H9 (cell line): ENCODE measurements around the gene LMBRD2. TPM values are rescaled to one million over a fixed set of nuclear protein-coding genes. Genes with fewer than 3 reads are reported as not detected.

Source experiments
- DNase-seq: peaks from one replicate; pipeline ENCODE4 v3.0.0-alpha.2; 2017
- H2AFZ ChIP-seq: one replicate; pipeline ENCODE4 v1.6.1; 2013; ENCODE audit warnings: mild to moderate bottlenecking, low read length, control low read depth, moderate library complexity
- H2AK5ac ChIP-seq: 2 replicates; pipeline ENCODE4 v1.6.1; 2013; ENCODE audit warnings: low read length, control low read depth, mixed read lengths; ENCODE audit not compliant: insufficient read length
- H2BK120ac ChIP-seq: one replicate; pipeline ENCODE4 v1.6.1; 2013; ENCODE audit warnings: low read depth, mild to moderate bottlenecking, low read length, control low read depth, inconsistent platforms; ENCODE audit not compliant: poor library complexity, severe bottlenecking
- H2BK12ac ChIP-seq: 2 replicates; pipeline ENCODE4 v1.6.1; 2013; ENCODE audit warnings: low read length, control low read depth, mixed read lengths, low read depth; ENCODE audit not compliant: insufficient read length
- H2BK15ac ChIP-seq: 2 replicates; pipeline ENCODE4 v1.6.1; 2013; ENCODE audit warnings: low read depth, low read length, control low read depth
- H2BK20ac ChIP-seq: one replicate; pipeline ENCODE4 v1.6.1; 2013; ENCODE audit warnings: low read depth, mild to moderate bottlenecking, low read length, control low read depth, inconsistent platforms; ENCODE audit not compliant: poor library complexity, severe bottlenecking
- H2BK5ac ChIP-seq: 2 replicates; pipeline ENCODE4 v1.6.1; 2013; ENCODE audit warnings: low read length, control low read depth, mixed read lengths; ENCODE audit not compliant: insufficient read length
- H3K14ac ChIP-seq: 2 replicates; pipeline ENCODE4 v1.6.1; 2013; ENCODE audit warnings: low read length, control low read depth; ENCODE audit not compliant: insufficient read depth
- H3K18ac ChIP-seq: 2 replicates; pipeline ENCODE4 v1.6.1; 2013; ENCODE audit warnings: low read depth, mild to moderate bottlenecking, mixed read lengths, low read length, control low read depth; ENCODE audit not compliant: insufficient read length
- H3K23ac ChIP-seq: 2 replicates; pipeline ENCODE4 v1.6.1; 2013; ENCODE audit warnings: low read length, control low read depth, mixed read lengths, low read depth; ENCODE audit not compliant: insufficient read length
- H3K23me2 ChIP-seq: 2 replicates; pipeline ENCODE4 v1.6.1; 2013; ENCODE audit warnings: low read depth, mild to moderate bottlenecking, mixed read lengths, low read length, control low read depth; ENCODE audit not compliant: insufficient read length, poor library complexity, severe bottlenecking
- H3K27ac ChIP-seq: 2 replicates; pipeline ENCODE4 v1.5.1; 2013; ENCODE audit warnings: low read length, control low read depth, mixed read lengths, low read depth; ENCODE audit not compliant: insufficient read length
- H3K27me3 ChIP-seq: 2 replicates; pipeline ENCODE4 v1.6.1; 2013; ENCODE audit warnings: low read length, control low read depth, inconsistent platforms; ENCODE audit not compliant: insufficient read depth
- H3K4ac ChIP-seq: 2 replicates; pipeline ENCODE4 v1.6.1; 2013; ENCODE audit warnings: low read depth, mild to moderate bottlenecking, control low read depth, inconsistent platforms, low read length, moderate library complexity
- H3K4me1 ChIP-seq: 2 replicates; pipeline ENCODE4 v1.6.1; 2013; ENCODE audit warnings: low read length, control low read depth, inconsistent platforms; ENCODE audit not compliant: insufficient read depth
- H3K4me2 ChIP-seq: 2 replicates; pipeline ENCODE4 v1.6.1; 2013; ENCODE audit warnings: low read length, control low read depth, mixed read lengths; ENCODE audit not compliant: insufficient read length, insufficient read depth
- H3K56ac ChIP-seq: 2 replicates; pipeline ENCODE4 v1.6.1; 2013; ENCODE audit warnings: low read depth, mild to moderate bottlenecking, mixed read lengths, low read length, control low read depth; ENCODE audit not compliant: insufficient read length
- H3K79me1 ChIP-seq: 2 replicates; pipeline ENCODE4 v1.6.1; 2013; ENCODE audit warnings: low read depth, mild to moderate bottlenecking, moderate library complexity, low read length, control low read depth, inconsistent platforms; ENCODE audit not compliant: insufficient read depth, poor library complexity, severe bottlenecking
- H3K79me2 ChIP-seq: 2 replicates; pipeline ENCODE4 v1.6.1; 2013; ENCODE audit warnings: low read length, control low read depth, inconsistent platforms; ENCODE audit not compliant: insufficient read depth
- H3K9ac ChIP-seq: 2 replicates; pipeline ENCODE4 v1.6.1; 2013; ENCODE audit warnings: low read length, control low read depth, mixed read lengths; ENCODE audit not compliant: insufficient read length; ENCODE audit errors: extremely low read depth
- H3K9me3 ChIP-seq: one replicate; pipeline ENCODE4 v1.6.1; 2013; ENCODE audit warnings: low read depth, low read length, inconsistent platforms; ENCODE audit not compliant: control insufficient read depth
- H3T11ph ChIP-seq: one replicate; pipeline ENCODE4 v1.6.1; 2013; ENCODE audit warnings: mild to moderate bottlenecking, low read length, control low read depth, inconsistent platforms
- H4K20me1 ChIP-seq: one replicate; pipeline ENCODE4 v1.6.1; 2013; ENCODE audit not compliant: control insufficient read depth, insufficient read length, insufficient read depth
- H4K5ac ChIP-seq: 2 replicates; pipeline ENCODE4 v1.6.1; 2013; ENCODE audit warnings: low read depth, mild to moderate bottlenecking, mixed read lengths, low read length, control low read depth; ENCODE audit not compliant: insufficient read length
- H4K8ac ChIP-seq: replicated peaks from 2 replicates; pipeline ENCODE4 v1.6.1; 2013; ENCODE audit warnings: low read length, control low read depth, mixed read lengths, low read depth; ENCODE audit not compliant: insufficient read length
- H4K91ac ChIP-seq: 2 replicates; pipeline ENCODE4 v1.6.1; 2013; ENCODE audit warnings: low read depth, mild to moderate bottlenecking, moderate library complexity, mixed read lengths, low read length, control low read depth; ENCODE audit not compliant: insufficient read length
- H3K27ac Mint-ChIP-seq, 3 experiments: 2 replicates in 2 of 3; 3 replicates in 1 of 3; pipeline ENCODE4 v1.8.0; 2020 to 2021; ENCODE audit warnings: mixed read lengths in 3 of 3, mild to moderate bottlenecking in 1 of 3, moderate library complexity in 1 of 3
- H3K27me3 Mint-ChIP-seq: 2 replicates; pipeline ENCODE4 v1.8.0; 2021; ENCODE audit warnings: low read depth, mild to moderate bottlenecking, moderate library complexity, mixed read lengths
- H3K36me3 Mint-ChIP-seq, 3 experiments: 2 replicates in 2 of 3; 3 replicates in 1 of 3; pipeline ENCODE4 v1.8.0; 2020 to 2021; ENCODE audit warnings: low read depth in 3 of 3, mixed read lengths in 3 of 3; ENCODE audit not compliant: insufficient read depth in 1 of 3
- H3K4me1 Mint-ChIP-seq, 2 experiments: 2 replicates each; pipeline ENCODE4 v1.8.0; 2020; ENCODE audit warnings: mixed read lengths in 2 of 2
- H3K4me3 Mint-ChIP-seq, 2 experiments: 2 replicates in 1 of 2; 3 replicates in 1 of 2; pipeline ENCODE4 v1.8.0; 2020 to 2021; ENCODE audit warnings: mild to moderate bottlenecking in 2 of 2, mixed read lengths in 2 of 2, moderate library complexity in 1 of 2
- H3K9me3 Mint-ChIP-seq, 2 experiments: 2 replicates in 1 of 2; 3 replicates in 1 of 2; pipeline ENCODE4 v1.8.0; 2020; ENCODE audit warnings: mild to moderate bottlenecking in 2 of 2, mixed read lengths in 2 of 2, moderate library complexity in 1 of 2
- WGBS: extraction: QIAGEN DNeasy Blood & Tissue Kit; methylation state at CpG from one replicate; pipeline ENCODE4 v1.1.7; 2013; ENCODE audit warnings: missing lambda C conversion rate, low lambda C conversion rate, mixed read lengths; ENCODE audit not compliant: insufficient read length; ENCODE audit errors: extremely low coverage; 5-methylcytosine and 5-hydroxymethylcytosine counted together
- total RNA-seq: library from RNA; stranded (reverse); gene quantifications from 2 replicates; pipeline ENCODE4 v1.2.1, GENCODE V29; 2021
- TF ChIP-seq, protein P1 (sequence below): fragments of 200-600 bp; sonication (generic); conservative IDR thresholded peaks from 3 replicates; pipeline ENCODE4 v1.8.0; 2021; ENCODE audit warnings: antibody characterized with exemption, mild to moderate bottlenecking

Gene LMBRD2
- total RNA-seq, 1 experiment from 2014 or later, result 5.3 TPM

DNA sequence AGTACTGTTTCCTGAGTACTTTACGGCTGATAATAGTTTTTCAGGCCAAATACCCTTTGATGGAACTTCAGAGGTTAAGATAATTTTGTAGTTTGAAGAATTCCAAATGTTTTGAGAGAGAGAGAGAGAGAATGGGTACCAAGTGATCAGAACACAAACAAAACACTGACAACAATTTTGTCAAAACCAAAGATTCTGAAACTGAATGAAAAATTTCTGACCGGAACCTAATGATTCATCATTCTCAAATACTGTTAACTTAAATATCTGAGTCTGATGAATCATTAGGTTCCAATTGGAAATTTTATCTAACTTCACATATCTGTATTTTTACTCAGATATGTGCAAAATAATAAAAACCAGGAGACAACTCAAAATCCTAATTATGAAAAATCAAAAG lies 4.0 kb downstream of the LMBRD2 start:
- 0 out of 5 replicates have a peak, but pooled peaks cover 0 to 3% of the 10 kb centered on the region in 2 experiments for H3K9me3 Mint-ChIP-seq
- Histone ChIP-seq H3K4ac (no peak overlapping the region), H3K9me3 (no peaks in the 10 kb centered on the region)

More for the DNA sequence above, 4.0 kb downstream of the LMBRD2 start:
- Histone ChIP-seq H3K27ac (no peak overlapping the region), H2BK120ac (no peak overlapping the region), H3K56ac (no peak overlapping the region), H2BK12ac (no peak overlapping the region), H3K27me3 (no peaks in the 10 kb centered on the region), H4K5ac (no peak overlapping the region), H2BK20ac (no peak overlapping the region), H2AK5ac (no peak overlapping the region), H3K18ac (no peak overlapping the region), H2AFZ (no peak overlapping the region), H3K79me1 (no peaks in the 10 kb centered on the region), H4K91ac (no peak overlapping the region), H4K8ac (no peak overlapping the region), H3T11ph (no peak overlapping the region), H3K4me1 (no peaks in the 10 kb centered on the region), H3K23me2 (peaks cover 10% of the 10 kb centered on the region), H3K14ac (no peak overlapping the region), H2BK15ac (no peak overlapping the region), H3K9ac (no peak overlapping the region), H2BK5ac (no peak overlapping the region), H3K79me2 (no peaks in the 10 kb centered on the region; the same call in 1 of the 2 replicates), H3K4me2 (no peak overlapping the region), H3K23ac (no peak overlapping the region), H4K20me1 (no peaks in the 10 kb centered on the region)
- H3K27ac Mint-ChIP-seq, result no peak overlapping the region
- peaks cover 0 to 2% (median 0%) of the 10 kb centered on the region in 3 experiments; a peak in 2 of 7 replicates for H3K36me3 Mint-ChIP-seq
- no CpG with 5 or more reads among the region's 2 CpGs for WGBS
- H3K4me3 Mint-ChIP-seq, result no peak overlapping the region
- H3K27me3 Mint-ChIP-seq, result no peaks in the 10 kb centered on the region
- H3K4me1 Mint-ChIP-seq, result peaks cover 8 to 10% of the 10 kb centered on the region in 2 experiments
- TF ChIP-seq, protein P1, sequence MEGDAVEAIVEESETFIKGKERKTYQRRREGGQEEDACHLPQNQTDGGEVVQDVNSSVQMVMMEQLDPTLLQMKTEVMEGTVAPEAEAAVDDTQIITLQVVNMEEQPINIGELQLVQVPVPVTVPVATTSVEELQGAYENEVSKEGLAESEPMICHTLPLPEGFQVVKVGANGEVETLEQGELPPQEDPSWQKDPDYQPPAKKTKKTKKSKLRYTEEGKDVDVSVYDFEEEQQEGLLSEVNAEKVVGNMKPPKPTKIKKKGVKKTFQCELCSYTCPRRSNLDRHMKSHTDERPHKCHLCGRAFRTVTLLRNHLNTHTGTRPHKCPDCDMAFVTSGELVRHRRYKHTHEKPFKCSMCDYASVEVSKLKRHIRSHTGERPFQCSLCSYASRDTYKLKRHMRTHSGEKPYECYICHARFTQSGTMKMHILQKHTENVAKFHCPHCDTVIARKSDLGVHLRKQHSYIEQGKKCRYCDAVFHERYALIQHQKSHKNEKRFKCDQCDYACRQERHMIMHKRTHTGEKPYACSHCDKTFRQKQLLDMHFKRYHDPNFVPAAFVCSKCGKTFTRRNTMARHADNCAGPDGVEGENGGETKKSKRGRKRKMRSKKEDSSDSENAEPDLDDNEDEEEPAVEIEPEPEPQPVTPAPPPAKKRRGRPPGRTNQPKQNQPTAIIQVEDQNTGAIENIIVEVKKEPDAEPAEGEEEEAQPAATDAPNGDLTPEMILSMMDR, result no peak
- DNase-seq, result no peak
